HG03378 (cell line): Measurements from ENCODE around the gene SMIM5.
"Not testable (repeated sequence)": the region's sequence is repeated elsewhere in the genome, so short reads cannot be mapped to it uniquely, and the experiment has no call there.

Experiments
- ATAC-seq: cut with Tn5 transposase; IDR thresholded peaks from one replicate; pipeline ENCODE4 v1.9.1; 2021; ENCODE audit warnings: mild to moderate bottlenecking, moderate library complexity; ENCODE audit not compliant: unreplicated experiment

SMIM5 gene

DNA sequence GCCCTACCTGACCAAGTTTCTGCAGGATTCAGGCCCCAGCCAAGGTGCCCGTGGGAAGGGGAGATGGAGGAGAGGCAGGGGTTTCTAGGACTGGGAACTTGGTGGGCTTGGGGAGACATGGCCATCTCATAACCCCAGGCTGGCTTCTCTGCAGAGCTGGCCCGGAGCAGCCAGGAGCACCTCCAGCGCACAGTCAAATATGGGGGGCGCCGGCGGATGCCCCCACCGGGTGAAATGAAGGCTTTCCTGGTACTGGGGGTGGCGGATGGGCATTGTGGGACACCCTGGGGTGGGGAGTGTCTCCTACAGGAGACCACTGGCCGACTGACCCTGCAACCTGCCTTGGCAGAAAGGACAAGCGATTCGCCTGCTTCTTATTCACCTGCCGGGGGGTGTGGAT, 9.2 kb upstream of the SMIM5 start:
- ATAC-seq, result no peak

DNA sequence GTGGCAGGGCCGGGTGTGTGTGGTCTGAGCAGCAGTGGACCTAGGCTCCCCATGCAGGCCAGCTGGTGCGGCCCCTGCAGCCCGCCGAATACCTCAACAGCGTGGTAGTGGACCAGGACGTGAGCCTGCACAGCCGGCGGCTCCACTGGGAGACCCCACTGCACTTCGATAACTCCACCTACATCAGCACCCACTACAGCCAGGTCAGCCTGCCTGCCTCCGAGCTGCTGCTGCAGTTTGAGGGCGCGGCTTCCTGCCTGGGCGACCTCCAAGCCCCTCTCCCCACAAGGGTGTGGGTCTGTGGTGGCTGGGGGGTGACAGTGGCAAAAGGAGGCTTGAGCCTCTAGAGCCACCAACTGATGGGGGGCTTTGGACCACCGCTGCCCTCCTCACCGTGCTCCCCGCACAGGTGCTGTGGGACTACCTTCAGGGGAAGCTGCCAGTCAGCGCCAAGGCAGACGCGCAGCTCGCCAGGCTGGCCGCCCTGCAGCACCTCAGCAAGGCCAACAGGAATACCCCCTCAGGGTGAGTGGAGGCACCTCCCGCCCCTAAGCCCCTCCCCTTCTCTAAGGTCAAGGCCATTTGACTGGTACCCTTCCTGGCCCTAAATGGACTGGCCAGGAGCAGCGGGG, 8.4 kb upstream of the SMIM5 start:
- ATAC-seq, result no peak

DNA sequence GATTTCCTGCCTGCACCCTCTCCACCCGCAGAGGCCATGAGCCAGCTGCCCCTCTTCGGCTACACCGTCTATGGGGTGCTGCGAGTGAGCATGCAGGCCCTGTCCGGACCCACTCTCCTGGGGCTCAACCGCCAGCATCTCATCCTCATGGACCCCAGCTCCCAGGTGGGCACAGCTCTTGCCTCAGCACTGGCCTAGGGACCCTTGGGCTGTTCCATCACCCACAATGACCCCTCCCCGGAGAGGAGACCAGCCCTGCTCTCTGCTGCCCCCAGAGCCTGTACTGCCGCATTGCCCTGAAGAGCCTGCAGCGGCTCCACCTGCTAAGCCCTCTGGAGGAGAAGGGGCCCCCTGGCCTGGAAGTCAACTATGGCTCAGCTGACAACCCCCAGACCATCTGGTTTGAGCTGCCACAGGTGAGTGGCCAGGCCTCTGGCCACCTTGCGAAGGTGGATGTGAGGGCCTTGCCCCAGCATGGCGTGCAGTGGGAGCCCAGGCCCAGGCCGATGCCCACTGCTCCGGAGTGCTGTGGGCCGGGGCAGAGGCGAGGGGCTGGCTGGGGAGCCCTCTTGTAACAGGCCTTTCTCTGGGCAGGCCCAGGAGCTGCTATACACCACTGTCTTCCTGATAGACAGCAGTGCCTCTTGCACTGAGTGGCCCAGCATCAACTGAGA, 7.3 kb upstream of the SMIM5 start:
- no peak for ATAC-seq

DNA sequence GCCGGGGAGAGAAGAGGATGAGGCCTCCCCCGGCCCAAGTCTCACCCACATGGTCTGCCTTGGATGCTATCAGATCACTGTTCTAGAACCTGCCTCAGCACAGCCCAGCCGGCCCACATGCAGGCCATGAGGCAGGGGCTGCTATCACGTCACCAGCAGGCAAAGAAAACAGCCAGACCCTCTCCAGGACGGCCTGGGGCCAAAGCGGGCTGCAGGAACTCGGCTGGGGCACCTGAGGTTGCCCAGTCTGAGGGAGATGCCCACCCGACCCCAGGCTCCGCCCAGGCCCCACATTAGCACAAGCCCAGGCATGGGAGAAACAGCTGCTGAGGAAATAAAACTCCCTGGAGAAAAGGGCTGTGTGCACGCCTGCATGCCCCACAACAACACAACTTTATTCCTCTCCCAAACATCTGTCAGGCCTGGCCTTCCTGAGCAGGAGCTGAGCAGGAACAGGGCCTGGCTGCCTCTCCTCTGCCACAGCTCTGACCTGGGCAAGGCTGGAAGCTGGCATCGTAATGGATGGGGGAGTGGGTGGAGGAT, 6.7 kb upstream of the SMIM5 start:
- no peak for ATAC-seq

DNA sequence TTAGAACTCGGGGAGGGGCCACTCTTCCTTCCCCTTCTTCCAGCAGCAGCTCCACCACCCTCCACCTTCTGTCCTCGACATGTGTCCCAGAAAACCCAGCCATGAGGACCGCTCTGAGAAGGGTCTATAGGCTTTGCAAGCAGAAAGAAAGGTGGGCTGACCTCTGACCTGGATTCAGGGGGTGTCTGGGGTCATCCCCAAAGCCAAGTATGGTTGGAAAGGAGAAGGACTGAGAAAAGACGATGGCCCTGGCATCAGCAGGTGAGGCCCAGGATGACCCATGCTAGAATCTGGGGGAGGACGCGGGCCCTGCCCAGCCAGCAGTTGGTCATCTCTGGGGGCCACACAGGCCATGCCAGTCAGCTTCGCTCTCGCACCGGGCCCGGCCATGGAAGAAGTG, 6.1 kb upstream of the SMIM5 start:
- ATAC-seq, result no peak

DNA sequence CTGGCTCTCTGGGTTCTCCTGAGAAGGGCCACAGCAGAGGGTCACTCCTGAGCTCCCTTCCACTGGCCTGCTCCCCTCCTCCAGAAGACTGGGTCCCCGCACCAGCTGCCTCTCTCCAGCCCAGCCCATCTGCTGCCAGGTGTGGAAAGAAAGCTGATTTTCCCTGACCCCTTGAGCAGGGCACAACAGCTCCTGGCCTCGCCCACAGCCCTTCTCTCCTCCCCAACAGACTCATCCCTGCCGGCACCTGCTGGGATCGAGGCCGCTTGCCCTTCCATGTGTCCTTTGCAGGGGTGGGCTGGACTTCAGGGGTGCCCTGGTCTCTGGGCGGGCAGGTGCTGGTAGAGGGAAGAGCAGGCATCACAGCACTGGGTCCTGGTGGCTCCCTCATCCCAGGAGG, 4.8 kb upstream of the SMIM5 start:
- no peak for ATAC-seq

DNA sequence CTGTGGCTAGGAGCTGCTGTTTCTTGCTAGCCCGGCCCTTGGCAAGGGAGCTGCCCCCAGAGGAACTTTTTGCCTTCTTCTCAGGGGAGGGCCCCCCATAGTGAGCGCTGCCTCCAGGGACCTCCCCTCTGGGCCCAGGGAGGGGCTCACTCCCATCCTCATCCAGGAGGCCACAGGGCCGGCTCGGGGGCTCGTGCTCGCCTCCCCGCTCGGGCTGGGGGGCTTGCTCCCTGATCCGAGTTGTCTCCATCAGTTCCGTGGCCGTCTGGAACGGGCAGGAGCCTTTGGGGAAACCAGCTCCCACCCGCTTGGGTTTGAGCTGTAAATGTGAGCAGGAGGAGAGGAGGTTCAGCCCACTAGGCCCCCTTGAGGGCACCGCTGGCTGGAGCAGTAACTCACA, 4.1 kb upstream of the SMIM5 start:
- ATAC-seq, result no peak

DNA sequence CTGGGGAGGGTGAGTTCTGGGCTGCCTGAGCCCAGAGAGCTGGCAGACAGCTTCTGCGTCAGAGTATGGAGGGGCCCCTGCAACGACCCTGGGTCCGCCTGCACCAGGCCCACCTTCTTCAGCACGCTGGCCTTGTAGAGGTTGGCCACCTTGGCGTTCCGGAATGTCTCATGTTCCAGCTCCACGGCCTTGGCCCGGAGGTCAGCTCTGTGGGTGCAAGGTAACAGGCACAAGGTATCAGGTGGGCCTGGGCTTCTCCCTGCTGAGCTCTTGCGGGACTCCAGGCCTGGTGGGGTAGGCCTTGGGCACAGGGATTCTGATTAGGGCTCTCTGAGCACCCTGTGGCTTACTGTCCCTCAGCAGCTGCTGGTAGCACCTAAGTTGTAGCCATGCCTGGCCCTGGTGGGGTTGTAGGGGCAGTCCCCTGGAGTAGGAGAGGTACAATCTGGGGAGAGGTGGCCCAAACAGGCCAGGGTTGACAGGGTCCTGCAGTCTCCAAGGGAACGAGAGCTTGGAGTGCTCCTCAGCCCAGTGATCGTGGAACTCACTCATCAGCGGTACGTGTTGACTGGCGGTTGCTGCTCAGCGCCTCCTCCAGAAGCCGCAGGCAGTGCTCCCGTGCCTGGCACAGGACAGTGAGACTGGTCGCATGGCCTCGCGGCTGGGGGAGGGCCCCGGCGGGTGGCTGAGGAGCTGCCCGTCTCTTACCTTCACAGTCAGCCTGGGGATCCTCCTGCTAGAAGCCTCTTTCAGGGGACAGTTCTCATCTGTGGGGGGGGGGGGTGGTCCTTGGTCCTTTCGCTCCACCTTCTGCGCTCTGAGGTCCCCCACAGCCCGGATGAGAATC, 2.9 kb upstream of the SMIM5 start:
- no peak for ATAC-seq

DNA sequence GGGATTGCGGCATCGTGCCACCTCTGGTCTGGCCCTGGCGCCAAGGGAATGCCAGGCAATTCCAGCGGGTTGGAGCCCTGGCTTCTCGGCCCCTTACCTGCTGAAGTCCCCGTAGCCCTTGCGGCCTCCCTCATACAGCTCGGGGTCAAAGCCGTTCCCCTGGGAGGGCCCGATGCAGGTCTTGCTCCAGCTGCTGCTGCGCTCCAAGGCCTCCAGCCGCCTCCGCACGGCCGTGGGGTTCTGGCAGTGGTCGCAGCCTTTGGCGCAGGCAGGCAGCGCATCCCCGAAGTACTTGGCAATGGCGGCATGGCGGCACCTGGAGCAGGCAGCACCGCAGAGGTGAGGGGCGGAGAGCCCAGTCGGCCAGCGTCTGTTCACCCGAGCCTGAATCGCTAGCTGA, 1.9 kb upstream of the SMIM5 start:
- no peak for ATAC-seq

DNA sequence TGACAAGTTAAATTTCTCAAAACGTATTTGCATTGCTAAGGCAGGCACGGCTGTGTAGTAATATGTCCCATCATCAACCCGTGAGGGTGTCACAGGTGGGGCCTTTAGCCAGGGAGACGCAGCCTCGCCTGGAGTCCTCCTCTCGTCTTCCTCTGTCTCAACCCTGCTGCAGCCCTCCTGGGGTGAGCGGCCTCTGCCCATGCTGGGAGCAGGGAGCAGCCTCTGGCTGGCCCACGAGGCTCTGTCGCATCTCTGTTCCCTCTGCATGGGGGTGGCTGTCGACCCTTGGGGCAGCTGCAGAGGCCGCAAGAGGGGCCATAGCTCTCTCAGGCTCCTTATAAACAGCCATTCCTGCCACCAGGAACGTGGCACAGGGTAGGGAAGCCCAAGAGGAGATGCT, 806 bp upstream of the SMIM5 start:
- no peak for ATAC-seq

DNA sequence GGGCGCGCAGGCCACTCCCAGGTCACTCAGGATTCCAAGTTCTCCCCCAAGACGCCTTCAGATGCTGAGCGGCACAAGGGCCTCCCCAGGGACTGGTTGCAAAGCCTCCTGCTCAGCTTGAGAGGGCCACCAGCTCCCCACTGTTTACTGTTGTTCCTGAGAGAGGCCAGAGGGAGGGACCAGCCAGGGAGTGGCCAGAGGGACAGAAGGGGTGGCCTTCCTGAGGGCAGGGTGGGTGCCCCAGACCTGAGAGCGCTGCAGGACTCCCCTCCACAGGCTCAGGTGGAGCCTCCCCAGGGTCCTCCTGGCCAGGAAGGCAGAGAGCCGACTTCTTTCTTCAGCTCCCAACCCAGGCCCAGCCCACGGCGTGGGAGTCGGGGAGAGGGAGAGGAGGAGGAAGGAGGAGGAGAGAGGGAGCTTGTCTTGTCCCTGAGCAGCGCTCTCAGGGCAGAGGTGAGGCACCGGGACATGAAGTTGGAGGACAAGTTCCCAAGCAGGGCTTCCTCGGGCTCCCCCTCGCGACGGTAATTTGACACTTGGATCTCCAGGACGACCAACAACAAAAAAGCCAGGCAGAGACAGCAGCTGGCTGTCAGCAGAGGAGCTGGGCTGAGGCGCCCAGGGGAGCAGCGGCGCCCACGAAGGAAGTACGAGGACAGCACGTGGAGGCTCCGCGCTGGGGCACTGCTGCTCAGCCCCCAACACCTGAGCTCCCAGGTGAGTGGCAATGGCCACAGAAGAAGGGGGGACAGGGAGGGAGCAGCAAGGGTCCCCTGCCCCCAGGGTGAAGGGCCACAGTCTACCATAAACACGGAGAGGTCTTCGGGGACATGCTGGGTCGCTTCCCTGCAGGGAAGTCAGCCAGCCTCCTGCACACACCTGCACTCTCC, 497 bp downstream of the SMIM5 start:
- ATAC-seq, result no peak

DNA sequence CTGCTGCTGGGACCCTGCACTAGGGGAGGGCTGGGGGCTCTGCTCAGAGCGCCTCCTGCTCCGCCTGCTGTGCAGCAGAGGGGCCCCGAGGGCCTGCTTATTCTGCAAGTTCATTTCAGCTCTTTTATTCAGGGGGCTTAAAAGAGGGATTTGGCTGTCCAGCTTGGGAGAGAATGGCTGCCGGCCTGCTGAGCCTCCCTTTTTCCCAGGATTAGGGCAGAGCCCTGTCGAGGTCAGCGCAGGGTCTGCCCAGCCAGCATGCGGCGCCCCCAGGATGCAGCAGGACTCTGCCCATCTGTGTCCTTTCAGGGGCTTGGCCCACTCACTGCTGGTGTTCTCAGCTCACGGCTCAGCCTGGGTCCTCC, 1.1 kb downstream of the SMIM5 start:
- ATAC-seq, result no peak

DNA sequence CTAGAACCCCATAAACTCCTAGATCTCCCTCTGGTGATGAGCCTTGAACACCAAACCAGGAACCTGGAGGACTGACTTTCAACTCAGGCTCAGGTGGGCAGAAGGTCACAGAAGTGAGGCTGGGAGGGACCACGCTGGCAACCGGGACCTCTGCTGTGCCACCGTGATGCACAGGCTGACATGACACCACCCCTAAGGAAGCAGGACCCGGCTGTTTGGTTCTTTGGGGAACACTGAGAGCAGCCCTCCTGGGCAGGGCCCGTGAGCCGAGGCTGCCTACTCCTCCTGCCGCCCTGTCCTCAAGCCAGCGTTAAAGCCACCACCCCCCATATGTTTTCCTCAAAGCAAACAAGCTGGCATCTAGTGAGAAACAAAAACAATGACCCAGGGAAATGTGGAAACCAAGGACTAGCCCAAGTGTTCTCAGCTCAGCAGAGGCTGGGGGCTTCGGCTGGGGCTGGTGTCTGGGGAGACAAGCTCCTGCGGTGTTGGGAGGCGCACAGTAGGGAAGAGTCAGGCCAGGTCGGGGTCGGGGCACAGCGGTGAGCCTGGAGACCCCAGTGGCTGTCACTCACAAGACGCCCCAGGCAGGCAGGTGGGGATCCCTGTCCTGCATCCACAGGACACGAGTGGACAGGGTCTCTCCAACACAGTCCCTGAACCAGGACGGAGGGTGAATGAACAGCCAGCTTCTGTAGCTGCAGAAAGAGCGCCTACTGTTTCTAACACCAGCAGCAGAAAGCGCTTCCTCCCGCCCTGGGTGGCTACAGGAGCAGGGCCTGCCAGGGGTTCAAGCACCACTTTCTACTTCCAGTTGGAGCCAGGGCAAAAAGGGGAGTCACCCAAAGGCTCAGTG, 1.7 kb downstream of the SMIM5 start:
- ATAC-seq, result no peak

DNA sequence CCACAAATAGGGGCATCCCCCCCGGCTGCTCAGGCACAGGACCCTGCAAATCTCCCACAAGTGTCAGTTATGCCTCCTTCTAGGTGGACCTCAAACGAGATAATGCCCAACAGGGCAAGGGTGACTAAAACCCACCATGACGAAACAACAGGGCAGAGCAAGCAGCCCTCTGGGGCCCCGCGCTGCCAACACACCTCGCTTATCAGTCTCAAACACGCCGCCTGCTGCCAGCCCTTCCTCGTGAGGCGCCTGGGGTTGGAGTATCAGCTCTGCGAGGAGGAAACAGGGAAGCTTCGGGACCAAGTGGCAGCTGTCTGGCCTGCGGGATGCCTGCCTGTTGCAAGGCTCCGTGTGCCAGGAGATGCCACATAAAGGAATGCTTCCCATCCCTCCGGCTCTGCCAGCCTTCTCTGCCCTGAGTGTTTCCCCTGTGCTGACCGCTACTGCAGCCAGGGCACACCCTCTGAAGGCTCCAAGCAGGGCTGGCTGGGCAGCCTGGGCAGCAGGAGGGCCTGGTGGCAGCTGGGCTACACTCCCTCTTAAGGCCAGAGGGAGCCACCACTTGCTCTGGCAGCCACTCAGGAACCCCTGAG, 2.5 kb downstream of the SMIM5 start:
- no peak for ATAC-seq

DNA sequence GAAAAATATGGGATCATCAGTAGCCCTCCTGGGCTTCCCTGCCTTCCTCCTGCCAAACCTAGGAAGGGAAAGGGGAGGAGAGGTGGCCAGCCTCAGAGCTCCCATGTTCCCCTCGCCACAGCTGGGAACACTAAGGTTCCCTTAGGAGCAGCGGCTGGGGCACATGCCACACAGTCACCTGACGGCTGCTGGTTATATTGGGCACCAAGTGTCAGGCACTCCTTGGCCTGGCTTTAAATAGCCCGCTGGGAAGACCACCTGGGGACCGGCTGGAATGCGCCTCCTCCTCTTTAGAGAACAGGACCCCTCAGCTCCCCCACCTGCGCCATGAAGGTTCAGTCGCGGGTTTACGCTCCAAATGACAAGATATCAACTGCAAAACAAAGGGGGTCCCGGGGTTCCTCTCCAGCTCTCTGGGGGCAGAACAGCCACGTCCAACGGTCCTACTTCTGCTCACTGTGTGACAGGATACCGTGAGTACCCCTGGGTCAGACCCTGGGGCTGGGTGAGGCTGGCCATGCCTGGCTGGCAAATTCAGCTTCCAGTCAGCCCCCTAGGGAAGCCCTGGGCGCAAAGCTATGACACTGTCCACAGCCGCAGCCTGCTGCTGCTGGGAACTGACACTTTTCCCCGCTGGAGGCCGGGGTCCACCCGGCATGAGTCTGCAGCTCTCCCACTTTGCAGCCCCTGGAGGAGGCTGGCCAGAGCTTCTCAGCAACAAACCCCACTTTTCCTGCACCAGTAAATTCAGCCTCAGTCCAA, 3.3 kb downstream of the SMIM5 start:
- no peak for ATAC-seq

DNA sequence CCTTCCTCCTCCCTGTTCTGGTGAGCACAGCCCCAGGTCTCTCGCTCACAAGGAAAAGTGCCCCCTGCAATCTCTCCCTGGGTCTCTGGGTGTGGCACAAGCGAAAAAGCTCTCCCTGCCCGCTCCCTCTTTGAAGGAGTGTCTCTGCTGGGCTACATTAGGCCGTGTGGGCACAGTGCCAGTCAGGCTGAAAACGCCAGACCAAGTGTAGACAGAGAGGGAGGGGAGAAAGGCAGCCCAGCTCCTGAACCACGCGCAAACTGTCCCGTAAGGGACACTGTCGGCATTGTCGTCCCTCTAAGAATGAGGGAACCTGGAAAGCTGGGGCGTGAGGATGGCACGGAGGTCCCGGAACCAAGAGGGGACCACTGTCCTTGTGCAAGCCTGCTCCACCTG, 3.9 kb downstream of the SMIM5 start:
- ATAC-seq, result no peak

DNA sequence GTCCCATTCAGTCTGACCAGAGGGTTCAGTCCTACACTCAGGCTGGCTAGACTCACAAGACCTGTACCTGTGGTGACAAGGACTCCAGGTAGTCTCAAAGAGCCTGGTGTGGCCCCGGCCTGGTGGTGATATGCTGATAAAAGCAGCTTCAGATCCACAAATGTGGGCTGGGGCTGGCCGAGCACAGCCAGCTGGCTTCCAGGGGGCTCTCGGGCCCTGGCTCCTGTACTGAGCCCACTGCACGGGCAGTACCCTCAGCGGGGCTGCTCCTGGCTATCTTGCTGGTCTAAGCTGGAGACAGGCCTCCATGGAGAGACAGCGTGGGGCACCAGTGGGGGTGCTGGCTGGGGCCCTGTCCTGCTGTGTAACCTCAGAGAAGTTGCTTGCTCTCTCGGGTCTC, 4.3 kb downstream of the SMIM5 start:
- ATAC-seq, result no peak

DNA sequence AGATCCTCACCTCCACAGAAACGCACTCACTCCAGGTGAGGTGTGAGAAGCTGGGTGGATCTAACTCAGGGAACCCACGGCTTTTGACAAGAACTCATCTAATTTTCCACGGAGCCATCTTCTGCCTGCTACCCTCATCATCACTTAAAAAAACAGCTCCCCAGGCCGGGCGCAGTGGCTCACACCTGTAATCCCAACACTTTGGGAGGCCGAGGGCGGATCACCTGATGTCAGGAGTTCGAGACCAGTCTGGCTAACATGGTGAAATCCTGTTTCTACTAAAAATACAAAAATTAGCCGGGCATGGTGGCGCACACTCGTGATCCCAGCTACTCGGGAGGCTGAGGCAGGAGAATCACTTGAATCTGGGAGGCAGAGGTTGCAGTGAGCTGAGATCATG, 4.8 kb downstream of the SMIM5 start:
- not testable (repeated sequence) for ATAC-seq

DNA sequence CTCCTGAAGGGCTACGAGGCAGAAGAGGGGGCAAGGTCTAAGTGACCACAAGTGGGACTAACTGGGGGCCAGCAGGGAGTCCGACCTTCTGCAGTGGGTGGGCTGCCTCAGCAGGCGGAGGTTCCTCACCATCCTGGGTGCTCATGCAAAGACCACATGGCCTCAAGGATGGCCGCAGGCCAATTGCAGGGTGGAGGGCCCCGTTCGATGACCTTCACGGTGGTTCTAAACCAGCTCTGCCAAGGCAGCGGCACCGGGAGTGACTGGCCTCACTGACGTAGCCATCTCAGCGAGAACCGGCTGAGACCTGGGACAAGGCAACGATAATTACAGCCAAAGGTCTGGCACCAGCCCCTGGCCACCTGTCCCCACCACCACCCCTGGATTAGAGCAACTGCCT, 5.7 kb downstream of the SMIM5 start:
- ATAC-seq, result no peak
